Esophagus (tissue), 2 donors: ENCODE data around the gene CDYL. TPM values are rescaled to one million over a fixed set of nuclear protein-coding genes. Genes with fewer than 3 reads are reported as not detected.
"Not testable (repeated sequence)": the region's sequence is repeated elsewhere in the genome, so short reads cannot be mapped to it uniquely, and the experiment has no call there.

Experiments used
- H3K27ac ChIP-seq, 2 donors: one replicate each; pipeline ENCODE4 v1.5.1; 2013; ENCODE audit warnings: low read depth in 2 of 2, mild to moderate bottlenecking in 2 of 2, inconsistent platforms in 1 of 2, low read length in 1 of 2, moderate library complexity in 1 of 2
- H3K27me3 ChIP-seq, 2 donors: one replicate each; pipeline ENCODE4 v1.6.1; 2013; ENCODE audit warnings: low read length in 2 of 2, control low read depth in 1 of 2, mild to moderate bottlenecking in 1 of 2; ENCODE audit not compliant: insufficient read depth in 2 of 2, control insufficient read depth in 1 of 2
- H3K36me3 ChIP-seq, 2 donors: one replicate each; pipeline ENCODE4 v1.6.1; 2013; ENCODE audit warnings: low read length in 1 of 2; ENCODE audit not compliant: control insufficient read depth in 2 of 2, insufficient read depth in 2 of 2
- H3K4me1 ChIP-seq, 2 donors: one replicate each; pipeline ENCODE4 v1.6.1; 2013; ENCODE audit warnings: low read length in 1 of 2; ENCODE audit not compliant: control insufficient read depth in 2 of 2, insufficient read depth in 2 of 2
- H3K4me3 ChIP-seq, 2 donors: one replicate each; pipeline ENCODE4 v1.5.1; 2013; ENCODE audit warnings: low read length in 2 of 2, mild to moderate bottlenecking in 2 of 2, low read depth in 1 of 2, moderate library complexity in 1 of 2
- H3K9me3 ChIP-seq, 2 donors: one replicate each; pipeline ENCODE4 v1.6.1; 2013; ENCODE audit warnings: mild to moderate bottlenecking in 2 of 2, low read depth in 1 of 2, low read length in 1 of 2, moderate library complexity in 1 of 2; ENCODE audit not compliant: control insufficient read depth in 2 of 2, insufficient read depth in 1 of 2
- WGBS, 2 donors: extraction: QIAGEN DNeasy Blood & Tissue Kit; methylation state at CpG; one replicate each; pipeline ENCODE4 v1.1.7; 2013; 5-methylcytosine and 5-hydroxymethylcytosine counted together
- polyA plus RNA-seq, 2 donors: library from polyadenylated mRNA; stranded (reverse); fragments of 200-250 nt; gene quantifications; one replicate each; pipeline ENCODE4 v1.2.3, GENCODE V29; 2013
- donor health status: healthy with polysubstance abuse.
- donor health status: Bipolar disorder and iron deficiency.

Gene CDYL
- polyA plus RNA-seq, 2 donors, result 9.0 to 10.5 TPM

DNA sequence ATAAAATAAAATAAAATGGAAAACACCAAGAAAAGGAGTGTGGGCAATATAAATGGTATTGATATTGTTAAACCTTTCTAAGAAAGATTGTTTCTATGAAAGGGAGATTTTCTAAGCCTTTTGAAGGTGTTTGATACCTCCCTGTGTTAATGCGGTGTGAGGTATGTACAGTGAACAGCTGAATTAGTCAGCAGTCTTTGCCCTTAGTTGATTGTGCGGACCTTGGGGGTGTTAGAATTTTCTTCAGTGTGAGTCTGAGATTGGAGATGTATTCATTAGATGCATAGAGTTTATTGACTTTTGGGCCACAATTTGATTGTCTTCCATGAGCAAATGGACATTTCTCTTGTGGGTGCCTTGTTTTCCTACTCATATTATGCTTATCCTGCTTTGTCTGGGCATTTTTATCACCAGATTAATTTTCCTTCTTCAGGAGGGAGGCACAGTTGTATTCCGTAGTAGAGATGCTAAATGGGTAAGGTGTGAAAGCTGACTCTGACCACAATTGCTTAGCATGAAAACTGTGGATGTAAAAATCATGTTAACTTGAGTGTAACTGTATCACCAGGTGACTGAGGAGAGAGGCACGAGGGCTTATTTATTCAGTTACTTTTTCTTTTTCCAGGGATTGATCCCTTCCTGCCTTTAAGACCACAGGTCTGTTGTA, 42.2 kb downstream of the CDYL start:
- no peaks in the 10 kb centered on the region for H3K27me3 ChIP-seq
- no peaks in the 10 kb centered on the region for H3K36me3 ChIP-seq
- H3K9me3 ChIP-seq, result no peaks in the 10 kb centered on the region
- H3K4me1 ChIP-seq, result no peaks in the 10 kb centered on the region
- 92 to 93% methylated on average over 4 of the region's 4 CpGs for WGBS, 2 donors
- H3K27ac ChIP-seq, result no peak overlapping the region
- no peak overlapping the region for H3K4me3 ChIP-seq

DNA sequence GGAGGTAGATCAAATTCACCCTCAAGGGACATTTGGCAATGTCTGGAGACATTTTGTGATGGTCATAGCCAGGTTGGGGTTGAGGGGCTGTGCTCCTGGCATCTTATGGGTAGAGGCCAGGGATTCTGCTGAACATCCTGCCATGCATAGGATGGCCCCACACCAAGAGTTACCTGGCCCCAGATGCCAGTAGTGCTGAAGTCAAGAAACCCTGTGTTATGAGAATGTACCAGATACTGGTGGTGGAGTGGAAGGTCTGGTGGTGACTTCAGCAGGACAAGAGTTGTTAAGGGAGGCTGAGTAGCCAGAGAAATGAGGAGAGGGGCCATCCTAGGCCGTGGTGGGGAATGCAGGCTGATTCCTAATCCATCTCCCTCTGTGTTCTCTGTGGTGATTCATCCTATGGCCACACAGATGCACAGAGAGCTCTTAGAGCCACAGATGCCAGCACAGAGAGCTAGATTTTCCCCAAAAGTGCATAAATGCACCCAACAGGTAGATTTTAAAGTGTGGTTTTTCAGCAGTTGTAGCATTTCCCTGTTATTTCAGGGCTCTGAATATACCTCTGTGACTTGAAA, 43.6 kb downstream of the CDYL start:
- H3K36me3 ChIP-seq, result no peaks in the 10 kb centered on the region
- no peak overlapping the region for H3K4me3 ChIP-seq
- H3K9me3 ChIP-seq, result no peaks in the 10 kb centered on the region
- H3K27ac ChIP-seq, result no peak overlapping the region
- 66 to 77% methylated on average over 1 of the region's 1 CpG for WGBS, 2 donors
- no peaks in the 10 kb centered on the region for H3K27me3 ChIP-seq
- no peaks in the 10 kb centered on the region for H3K4me1 ChIP-seq

- Histone ChIP-seq H3K36me3 (no peaks in the 10 kb centered on the region), H3K4me1 (no peaks in the 10 kb centered on the region), H3K27me3 (no peaks in the 10 kb centered on the region), H3K27ac (no peak overlapping the region), H3K4me3 (no peak overlapping the region), H3K9me3 (no peaks in the 10 kb centered on the region)
- 72 to 85% methylated on average over 5 of the region's 5 CpGs for WGBS, 2 donors
These were observed 44.6 kb downstream of the CDYL start for GRCh38 chr6:4820704-4821276.

DNA sequence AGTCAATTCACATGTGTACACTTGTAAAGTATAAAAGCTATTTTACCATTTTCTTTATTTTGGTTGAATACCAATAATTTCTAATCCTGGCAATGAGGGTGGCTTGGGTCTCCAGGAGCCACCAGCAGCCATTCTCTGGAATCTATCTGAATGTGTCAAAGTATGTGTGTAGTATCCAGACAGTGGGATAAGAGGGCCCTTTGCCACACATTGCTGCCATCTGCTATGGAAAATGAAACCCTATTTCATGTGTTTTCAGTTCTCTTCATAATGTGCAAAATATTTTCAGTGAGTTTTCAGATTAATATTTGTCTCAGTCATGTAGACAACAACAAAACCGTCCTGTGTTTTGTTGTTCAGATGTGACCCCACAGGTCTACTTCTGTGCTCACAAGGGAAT, 46.3 kb downstream of the CDYL start:
- H3K9me3 ChIP-seq, result no peaks in the 10 kb centered on the region
- no peaks in the 10 kb centered on the region for H3K27me3 ChIP-seq
- no peaks in the 10 kb centered on the region for H3K36me3 ChIP-seq
- no peak overlapping the region for H3K4me3 ChIP-seq
- H3K27ac ChIP-seq, result no peak overlapping the region
- WGBS, 2 donors, result 95% methylated on average over 1 of the region's 1 CpG
- no peaks in the 10 kb centered on the region for H3K4me1 ChIP-seq

DNA sequence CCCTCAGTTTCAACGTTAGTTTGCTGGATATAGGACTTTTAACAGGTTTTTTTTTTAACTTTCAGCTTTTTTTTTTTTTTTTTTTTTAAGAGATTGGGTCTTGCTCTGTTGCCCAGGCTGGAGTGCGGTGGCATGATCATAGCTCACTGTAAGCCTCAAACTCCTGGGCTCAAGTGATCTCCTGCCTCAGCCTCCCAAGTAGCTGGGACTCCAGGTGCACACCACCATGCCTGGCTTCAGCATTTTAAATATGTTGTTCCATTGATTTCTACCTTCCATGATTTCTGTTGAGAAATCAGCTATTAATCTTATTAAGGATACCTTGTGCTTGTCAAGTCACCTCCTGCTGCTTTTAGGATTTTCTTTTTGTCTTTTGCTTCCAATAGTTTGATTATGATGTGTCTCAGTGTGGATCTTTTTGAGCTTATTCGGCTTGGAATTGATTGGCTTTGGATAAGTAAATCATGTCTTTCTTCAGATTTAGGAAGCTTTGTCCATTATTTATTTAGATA, 52.0 kb downstream of the CDYL start:
- Histone ChIP-seq H3K9me3 (peaks cover 0 to 2% of the 10 kb centered on the region in 2 donors), H3K4me3 (no peak overlapping the region), H3K36me3 (no peaks in the 10 kb centered on the region), H3K27ac (no peak overlapping the region), H3K4me1 (no peaks in the 10 kb centered on the region), H3K27me3 (no peaks in the 10 kb centered on the region)
- WGBS, 2 donors, result 96 to 97% methylated on average over 3 of the region's 3 CpGs

- H3K9me3 ChIP-seq, result peaks cover 0 to 2% of the 10 kb centered on the region in 2 donors
- H3K4me3 ChIP-seq, result no peak overlapping the region
- H3K4me1 ChIP-seq, result no peaks in the 10 kb centered on the region
- no peaks in the 10 kb centered on the region for H3K36me3 ChIP-seq
- no peaks in the 10 kb centered on the region for H3K27me3 ChIP-seq
- no peak overlapping the region for H3K27ac ChIP-seq
These were observed 52.9 kb downstream of the CDYL start for GRCh38 chr6:4829089-4829488.

DNA sequence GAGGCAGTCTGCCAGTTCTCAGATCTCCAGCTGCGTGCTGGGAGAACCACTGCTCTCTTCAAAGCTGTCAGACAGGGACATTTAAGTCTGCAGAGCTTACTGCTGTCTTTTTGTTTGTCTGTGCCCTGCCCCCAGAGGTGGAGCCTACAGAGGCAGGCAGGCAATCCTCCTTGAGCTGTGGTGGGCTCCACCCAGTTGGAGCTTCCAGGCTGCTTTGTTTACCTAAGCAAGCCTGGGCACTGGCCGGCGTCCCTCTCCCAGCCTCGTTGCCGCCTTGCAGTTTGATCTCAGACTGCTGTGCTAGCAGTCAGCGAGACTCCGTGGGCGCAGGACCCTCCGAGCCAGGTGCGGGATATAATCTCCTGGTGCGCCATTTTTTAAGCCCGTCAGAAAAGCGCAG, 59.3 kb downstream of the CDYL start:
- H3K4me1 ChIP-seq, H3K9me3 ChIP-seq, H3K36me3 ChIP-seq, H3K27ac ChIP-seq, H3K27me3 ChIP-seq, H3K4me3 ChIP-seq: not testable (repeated sequence)
- WGBS, 2 donors, result 93 to 99% methylated on average over 12 to 13 of the region's 13 CpGs

DNA sequence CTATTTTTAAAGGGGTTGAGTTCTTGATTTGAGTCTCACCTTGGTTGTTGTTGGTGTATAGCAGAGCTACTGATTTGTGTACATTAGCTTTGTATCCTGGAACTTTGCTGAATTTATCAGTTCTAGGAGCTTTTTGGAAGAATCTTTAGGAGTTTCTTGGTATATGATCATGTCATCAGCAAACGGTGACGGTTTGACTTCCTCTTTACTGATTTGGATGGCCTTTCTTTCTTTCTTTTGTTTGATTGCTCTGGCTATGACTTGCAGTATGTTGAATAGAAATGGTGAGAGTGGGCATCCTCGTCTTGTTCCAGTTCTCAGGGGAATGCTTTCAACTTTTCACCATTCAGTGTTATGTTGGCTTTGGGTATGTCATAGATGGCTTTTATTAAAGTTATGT, 64.0 kb downstream of the CDYL start:
- H3K9me3 ChIP-seq, result no peaks in the 10 kb centered on the region
- no peaks in the 10 kb centered on the region for H3K27me3 ChIP-seq
- peaks cover 0 to 2% of the 10 kb centered on the region in 2 donors for H3K36me3 ChIP-seq
- H3K4me1 ChIP-seq, result no peaks in the 10 kb centered on the region
- no peak overlapping the region for H3K27ac ChIP-seq
- WGBS, 2 donors, result 91 to 97% methylated on average over 3 of the region's 3 CpGs
- H3K4me3 ChIP-seq, result no peak overlapping the region

- Histone ChIP-seq H3K27me3 (no peaks in the 10 kb centered on the region), H3K9me3 (no peaks in the 10 kb centered on the region), H3K36me3 (no peaks in the 10 kb centered on the region), H3K4me1 (peaks cover 0 to 2% of the 10 kb centered on the region in 2 donors), H3K27ac (no peak overlapping the region), H3K4me3 (no peak overlapping the region)
- WGBS, 2 donors, result 96% methylated on average over 7 of the region's 7 CpGs
These were observed 67.9 kb downstream of the CDYL start for GRCh38 chr6:4844108-4844507.

GRCh38 chr6:4846387-4846786, 70.2 kb downstream of the CDYL start:
- Histone ChIP-seq H3K4me1 (peaks cover 0 to 2% of the 10 kb centered on the region in 2 donors), H3K4me3 (no peak overlapping the region), H3K9me3 (no peaks in the 10 kb centered on the region), H3K27me3 (no peaks in the 10 kb centered on the region), H3K27ac (no peak overlapping the region), H3K36me3 (no peaks in the 10 kb centered on the region)
- WGBS, 2 donors, result 75 to 95% methylated on average over 2 of the region's 2 CpGs
